Smooth muscle cell (in vitro differentiated cells): Measurements from ENCODE around the gene DHRSX. TPM values are rescaled to one million over a fixed set of nuclear protein-coding genes. Genes with fewer than 3 reads are reported as not detected.

Source experiments
- DNase-seq: peaks from one replicate; lab custom pipeline; 2025; ENCODE audit not compliant: unreplicated experiment; lab: John Stamatoyannopoulos, UW
- H2AFZ ChIP-seq: fragments of 200-600 bp; sonication (generic); 2 replicates; pipeline ENCODE4 v1.6.0; 2016; ENCODE audit warnings: antibody characterized with exemption, low read depth, mild to moderate bottlenecking
- H3F3A ChIP-seq: fragments of 200-600 bp; sonication (generic); 2 replicates; pipeline ENCODE4 v1.6.0; 2017; ENCODE audit warnings: antibody characterized with exemption, low read depth
- H3K27ac ChIP-seq: fragments of 200-600 bp; sonication (generic); 2 replicates; pipeline ENCODE4 v1.5.1; 2016; ENCODE audit warnings: low read depth, mild to moderate bottlenecking
- H3K27me3 ChIP-seq: fragments of 200-600 bp; sonication (generic); 2 replicates; pipeline ENCODE4 v1.6.1; 2016; ENCODE audit warnings: low read depth, mild to moderate bottlenecking
- H3K36me3 ChIP-seq: fragments of 200-600 bp; sonication (generic); 2 replicates; pipeline ENCODE4 v1.5.1; 2016; ENCODE audit warnings: low read depth
- H3K4me1 ChIP-seq: fragments of 200-600 bp; sonication (generic); 2 replicates; pipeline ENCODE4 v1.5.1; 2016; ENCODE audit warnings: low read depth
- H3K4me2 ChIP-seq: fragments of 200-600 bp; sonication (generic); 2 replicates; pipeline ENCODE4 v1.6.0; 2016; ENCODE audit warnings: mild to moderate bottlenecking
- H3K4me3 ChIP-seq: fragments of 200-600 bp; sonication (generic); 2 replicates; pipeline ENCODE4 v1.5.1; 2016; ENCODE audit warnings: mild to moderate bottlenecking
- H3K79me2 ChIP-seq: fragments of 200-600 bp; sonication (generic); 2 replicates; pipeline ENCODE4 v1.6.0; 2016; ENCODE audit warnings: low read depth, mild to moderate bottlenecking
- H3K9ac ChIP-seq: fragments of 200-600 bp; sonication (generic); 2 replicates; pipeline ENCODE4 v1.6.0; 2016; ENCODE audit warnings: low read depth
- H3K9me3 ChIP-seq: fragments of 200-600 bp; sonication (generic); replicated peaks from 2 replicates; pipeline ENCODE4 v1.5.1; 2016; ENCODE audit warnings: low read depth
- H4K20me1 ChIP-seq: fragments of 200-600 bp; sonication (generic); 2 replicates; pipeline ENCODE4 v1.6.0; 2016; ENCODE audit warnings: low read depth
- WGBS: methylation state at CpG from one replicate; pipeline ENCODE4 v1.1.7; 2016; ENCODE audit warnings: low lambda C conversion rate; 5-methylcytosine and 5-hydroxymethylcytosine counted together
- polyA plus RNA-seq: library from polyadenylated mRNA; unstranded; fragments of >200 nt; fragmentation: Nextera tagmentation; extraction: Ambion mirVana; gene quantifications from 2 replicates; pipeline ENCODE4 v1.2.1, GENCODE V29; 2016
- total RNA-seq: library from RNA; depleted of rRNA; stranded (reverse); fragments of >200 nt; gene quantifications from 2 replicates; pipeline ENCODE4 v1.2.3, GENCODE V29; 2014
- TF ChIP-seq, protein P1 (sequence below): fragments of 200-600 bp; sonication (generic); IDR thresholded peaks from 2 replicates; pipeline ENCODE4 v1.5.1; 2017; ENCODE audit warnings: borderline replicate concordance, mild to moderate bottlenecking, antibody characterized with exemption; ENCODE audit not compliant: insufficient read depth, poor library complexity, severe bottlenecking

The DHRSX gene
- total and polyA plus RNA-seq, 2 experiments from 2014 or later, result 32.5 to 49.9 TPM

DNA sequence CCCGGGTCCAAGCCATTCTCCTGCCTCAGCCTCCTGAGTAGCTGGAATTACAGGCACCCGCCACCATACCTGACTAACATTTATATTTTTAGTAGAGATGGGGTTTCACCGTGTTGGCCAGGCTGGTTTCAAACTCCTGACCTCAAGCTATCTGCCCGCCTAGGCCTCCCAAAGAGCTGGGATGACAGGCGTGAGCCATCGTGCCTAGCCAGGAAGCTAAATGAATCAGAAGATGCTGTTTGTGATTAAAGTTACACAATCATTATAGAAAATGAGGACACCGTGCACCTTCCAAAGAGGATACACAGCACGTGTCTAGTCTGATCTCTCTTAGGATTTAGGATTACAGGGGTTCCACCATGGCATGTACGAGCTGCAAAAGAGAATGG lies 99.6 kb downstream of the DHRSX start:
- no peak overlapping the region for H3K4me3 ChIP-seq
- no peak overlapping the region for H2AFZ ChIP-seq
- TF ChIP-seq, protein P1, sequence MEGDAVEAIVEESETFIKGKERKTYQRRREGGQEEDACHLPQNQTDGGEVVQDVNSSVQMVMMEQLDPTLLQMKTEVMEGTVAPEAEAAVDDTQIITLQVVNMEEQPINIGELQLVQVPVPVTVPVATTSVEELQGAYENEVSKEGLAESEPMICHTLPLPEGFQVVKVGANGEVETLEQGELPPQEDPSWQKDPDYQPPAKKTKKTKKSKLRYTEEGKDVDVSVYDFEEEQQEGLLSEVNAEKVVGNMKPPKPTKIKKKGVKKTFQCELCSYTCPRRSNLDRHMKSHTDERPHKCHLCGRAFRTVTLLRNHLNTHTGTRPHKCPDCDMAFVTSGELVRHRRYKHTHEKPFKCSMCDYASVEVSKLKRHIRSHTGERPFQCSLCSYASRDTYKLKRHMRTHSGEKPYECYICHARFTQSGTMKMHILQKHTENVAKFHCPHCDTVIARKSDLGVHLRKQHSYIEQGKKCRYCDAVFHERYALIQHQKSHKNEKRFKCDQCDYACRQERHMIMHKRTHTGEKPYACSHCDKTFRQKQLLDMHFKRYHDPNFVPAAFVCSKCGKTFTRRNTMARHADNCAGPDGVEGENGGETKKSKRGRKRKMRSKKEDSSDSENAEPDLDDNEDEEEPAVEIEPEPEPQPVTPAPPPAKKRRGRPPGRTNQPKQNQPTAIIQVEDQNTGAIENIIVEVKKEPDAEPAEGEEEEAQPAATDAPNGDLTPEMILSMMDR, result no peak
- H4K20me1 ChIP-seq, result peaks cover 56% of the 10 kb centered on the region
- no peak overlapping the region for H3K9ac ChIP-seq
- no peaks in the 10 kb centered on the region for H3K36me3 ChIP-seq
- H3K79me2 ChIP-seq, result no peaks in the 10 kb centered on the region
- no peak for DNase-seq
- H3F3A ChIP-seq, result no peaks in the 10 kb centered on the region
- H3K27me3 ChIP-seq, result no peaks in the 10 kb centered on the region
- peaks cover 24% of the 10 kb centered on the region for H3K4me1 ChIP-seq
- H3K4me2 ChIP-seq, result peak overlapping the region; percentile 39
- H3K27ac ChIP-seq, result peak overlapping the region; percentile 58
- WGBS, result 71% methylated on average over 9 of the region's 9 CpGs
- no peaks in the 10 kb centered on the region for H3K9me3 ChIP-seq

- Histone ChIP-seq H4K20me1 (peaks cover 64% of the 10 kb centered on the region), H3K4me1 (peaks cover 13% of the 10 kb centered on the region), H3K36me3 (no peaks in the 10 kb centered on the region), H3F3A (no peaks in the 10 kb centered on the region), H3K9ac (no peak overlapping the region), H3K79me2 (no peaks in the 10 kb centered on the region), H3K4me3 (no peak overlapping the region), H3K27me3 (no peaks in the 10 kb centered on the region), H3K9me3 (no peaks in the 10 kb centered on the region), H2AFZ (no peak overlapping the region), H3K4me2 (no peak overlapping the region), H3K27ac (no peak overlapping the region)
- no peak for DNase-seq
- TF ChIP-seq, protein P1, result no peak
- 84% methylated on average over 14 of the region's 14 CpGs for WGBS
Measured at GRCh38 chrX:2398064-2398656, 102.6 kb downstream of the DHRSX start.

DNA sequence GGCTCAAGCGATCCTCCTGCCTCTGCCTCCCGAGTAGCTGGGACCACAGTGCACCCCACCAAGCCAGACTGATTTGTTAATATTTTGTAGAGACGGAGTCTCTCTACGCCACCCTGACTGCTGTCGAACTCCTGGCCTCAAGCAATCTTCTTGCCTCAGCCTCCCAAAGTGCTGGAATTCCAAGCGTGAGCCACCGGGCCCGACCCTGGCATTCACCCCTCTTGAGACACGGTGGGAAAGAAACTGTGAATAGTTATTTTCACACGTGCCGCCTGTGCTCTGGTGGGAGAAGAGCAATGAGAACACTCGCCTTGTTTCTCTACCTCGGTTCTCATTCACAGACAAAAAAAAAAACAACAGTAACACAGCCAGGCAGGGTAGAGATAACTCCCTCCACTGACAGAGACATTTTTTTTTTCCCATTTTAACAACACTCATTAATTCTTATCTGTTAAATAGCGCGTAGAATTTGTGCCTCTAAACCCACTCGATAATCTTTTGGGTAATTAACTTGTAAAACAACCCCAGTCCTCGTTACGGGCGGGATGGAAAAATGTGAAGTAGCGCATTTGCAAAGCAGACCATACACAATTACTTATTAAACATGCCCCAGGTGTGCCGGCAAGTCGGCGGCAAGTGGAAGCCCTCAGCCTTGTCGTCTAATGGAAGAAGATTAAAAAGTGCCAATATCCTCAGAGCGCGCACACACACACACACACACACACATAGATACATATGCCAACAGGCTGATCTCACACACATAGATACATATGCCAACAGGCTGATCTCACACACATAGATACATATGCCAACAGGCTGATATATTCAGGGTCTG lies 103.3 kb downstream of the DHRSX start:
- H3K27ac ChIP-seq, result no peak overlapping the region

More for the DNA sequence above, 103.3 kb downstream of the DHRSX start:
- peaks cover 12% of the 10 kb centered on the region for H3K4me1 ChIP-seq
- H2AFZ ChIP-seq, result no peak overlapping the region
- DNase-seq, result no peak
- TF ChIP-seq, protein P1, result no peak
- no peak overlapping the region for H3K9ac ChIP-seq
- no peaks in the 10 kb centered on the region for H3F3A ChIP-seq
- no peak overlapping the region for H3K4me2 ChIP-seq
- no peaks in the 10 kb centered on the region for H3K27me3 ChIP-seq
- peaks cover 63% of the 10 kb centered on the region for H4K20me1 ChIP-seq
- H3K9me3 ChIP-seq, result no peaks in the 10 kb centered on the region
- no peaks in the 10 kb centered on the region for H3K79me2 ChIP-seq
- H3K36me3 ChIP-seq, result no peaks in the 10 kb centered on the region
- H3K4me3 ChIP-seq, result no peak overlapping the region
- WGBS, result 53% methylated on average over 26 of the region's 26 CpGs
